GM18870 (cell line): Measurements from ENCODE around the gene TUBB.
"Not testable (repeated sequence)": the region's sequence is repeated elsewhere in the genome, so short reads cannot be mapped to it uniquely, and the experiment has no call there.

Experiments
- ATAC-seq: cut with Tn5 transposase; IDR thresholded peaks from one replicate; pipeline ENCODE4 v1.9.1; 2021; ENCODE audit warnings: moderate library complexity; ENCODE audit not compliant: unreplicated experiment

The TUBB gene

DNA sequence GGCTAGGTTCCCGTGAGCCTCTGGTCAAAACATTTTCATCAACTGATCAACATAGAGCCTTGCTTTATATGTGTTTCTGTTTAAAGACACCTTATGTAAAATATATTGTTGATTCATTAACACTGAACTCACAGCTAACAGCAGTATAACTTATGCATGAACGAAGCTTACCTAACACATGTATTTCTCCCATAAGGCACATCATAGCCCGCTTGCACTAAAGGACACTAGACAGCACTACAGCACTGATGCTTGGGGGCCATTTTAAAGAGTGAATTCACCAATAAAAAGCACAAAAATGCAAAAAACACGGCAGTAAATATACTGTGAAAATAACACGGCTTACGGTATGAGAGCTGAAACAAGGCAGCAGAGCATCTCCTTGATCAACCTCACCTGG lies 18.4 kb downstream of the TUBB start:
- no peak for ATAC-seq

DNA sequence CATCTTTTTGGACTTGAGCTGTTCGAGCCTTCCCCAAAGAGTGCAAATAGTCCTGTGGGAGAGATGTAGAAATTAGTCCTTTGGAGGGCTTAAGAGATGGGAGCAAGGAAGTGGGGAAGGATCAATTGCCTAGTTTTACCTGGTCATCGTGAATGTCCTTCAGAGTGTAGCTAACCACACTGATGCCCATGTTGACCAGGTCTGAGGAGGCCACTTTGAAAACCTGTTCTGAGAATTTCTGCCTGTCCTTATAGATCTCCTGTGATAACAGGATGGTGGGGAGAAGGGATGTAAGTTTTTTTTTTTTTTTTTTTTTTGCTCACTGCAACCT lies 20.4 kb downstream of the TUBB start:
- ATAC-seq: no peak

DNA sequence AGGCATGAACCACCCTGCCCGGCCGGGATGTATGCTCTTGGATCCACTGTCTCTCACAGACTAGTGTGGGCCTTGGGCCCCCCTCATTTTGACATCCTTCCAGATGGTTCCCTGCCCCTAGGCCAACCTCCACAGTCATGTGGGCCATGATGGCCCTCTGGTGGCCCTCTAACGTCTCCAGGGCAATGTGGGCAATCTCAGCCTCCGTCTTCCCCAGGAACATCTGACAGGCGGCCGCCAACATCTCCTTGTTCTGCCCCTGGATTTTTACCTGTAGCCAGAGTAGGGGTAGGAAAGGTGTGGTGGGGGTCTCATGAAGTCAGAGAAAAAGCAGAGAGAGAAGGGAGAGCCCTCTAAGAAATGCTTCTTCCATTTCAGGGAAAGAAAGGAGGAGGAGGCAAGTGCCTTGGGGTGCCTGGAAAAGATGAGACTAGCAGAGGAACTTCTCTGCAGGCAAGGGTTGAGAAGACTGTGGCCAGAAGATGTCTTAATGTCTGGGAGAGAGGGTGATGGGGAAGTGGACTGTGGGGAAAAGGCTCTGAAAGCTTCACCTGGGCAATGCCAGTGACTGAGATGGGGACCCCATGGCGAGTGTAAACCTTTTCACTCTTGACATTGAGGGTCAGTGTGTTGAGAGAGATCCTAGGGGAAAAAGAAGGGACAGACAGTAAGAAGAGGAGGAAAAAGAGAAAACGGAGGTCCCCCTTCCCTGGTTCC lies 21.1 kb downstream of the TUBB start:
- no peak for ATAC-seq

DNA sequence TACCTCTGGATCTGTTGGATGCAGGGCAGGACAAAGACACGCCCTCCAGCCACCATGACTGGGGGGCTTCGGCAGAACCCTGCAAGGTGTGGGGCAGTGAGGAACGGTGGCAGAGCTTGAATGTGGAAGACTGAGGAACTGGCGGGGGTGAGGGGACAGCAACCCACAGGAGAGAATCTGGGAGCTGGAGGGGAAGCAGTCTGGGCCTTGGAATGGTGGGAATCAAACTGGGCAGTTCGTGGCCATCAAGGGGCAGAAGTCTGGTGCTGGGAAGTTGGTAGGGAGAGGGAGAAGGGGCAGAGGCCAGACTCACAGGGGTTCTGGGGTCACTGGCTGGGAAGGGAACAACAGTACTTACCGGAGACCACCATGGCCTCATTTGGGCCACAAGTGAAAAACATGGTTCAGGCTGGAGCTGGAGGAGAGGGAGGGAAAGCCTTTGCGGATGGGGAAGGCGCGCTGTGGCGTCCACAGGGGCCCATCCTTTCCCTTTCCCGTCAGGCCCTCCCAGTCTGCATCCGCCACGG lies 21.7 kb downstream of the TUBB start:
- ATAC-seq: no peak

DNA sequence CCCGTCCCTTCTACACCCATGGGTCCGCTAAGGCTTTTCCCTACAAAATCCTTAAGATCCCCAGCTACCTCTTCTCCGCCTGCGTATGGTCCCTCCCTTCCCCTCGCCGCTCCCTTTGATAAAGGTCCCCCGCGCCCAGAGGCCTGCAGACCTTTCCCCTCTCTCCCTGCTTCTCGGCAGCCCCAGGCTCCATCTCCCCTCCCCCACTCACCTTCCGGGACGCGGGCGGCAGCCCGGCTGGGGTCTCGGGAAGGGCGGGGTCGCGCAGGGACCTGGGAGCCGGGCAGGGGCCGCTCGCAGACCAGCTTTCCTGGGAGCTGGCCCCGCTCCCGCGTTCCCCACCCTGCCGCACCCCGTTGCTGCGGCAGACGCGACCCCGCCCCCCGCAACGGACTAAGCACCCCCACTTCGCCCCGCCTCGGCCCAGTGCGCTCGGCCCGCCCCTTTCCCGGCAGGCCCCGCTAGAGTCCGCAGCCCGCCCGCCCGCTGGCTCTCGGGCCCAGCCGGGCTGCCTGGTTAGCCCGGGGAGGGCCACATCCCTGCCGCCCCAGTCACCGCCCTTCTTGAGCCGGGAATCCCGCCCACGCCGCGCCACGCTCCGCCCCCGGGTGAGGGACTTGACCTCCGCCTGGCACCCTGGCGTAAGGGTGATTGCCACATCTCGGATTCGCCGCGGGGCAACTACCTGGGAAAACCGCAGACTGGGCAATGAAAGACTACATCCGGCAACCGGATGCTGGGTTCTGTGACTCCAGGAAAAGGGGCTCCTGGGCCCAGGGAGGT lies 22.4 kb downstream of the TUBB start, which contains the start of gene FLOT1:
Gene FLOT1, minus strand, starts transcription at position 372 of the 783 bp plus-strand sequence. CDS start 498 bp downstream, outside the sequence.
- ATAC-seq: no peak

GRCh38 chr6:30743099-30744053 lies 23.2 kb downstream of the TUBB start:
- no peak for ATAC-seq

GRCh38 chr6:30744054-30744805 lies 24.1 kb downstream of the TUBB start, which contains the start of gene IER3:
IER3 (minus strand) TSS chr6:30744547; CDS start chr6:30744518, 29 bp downstream.
- no peak for ATAC-seq

DNA sequence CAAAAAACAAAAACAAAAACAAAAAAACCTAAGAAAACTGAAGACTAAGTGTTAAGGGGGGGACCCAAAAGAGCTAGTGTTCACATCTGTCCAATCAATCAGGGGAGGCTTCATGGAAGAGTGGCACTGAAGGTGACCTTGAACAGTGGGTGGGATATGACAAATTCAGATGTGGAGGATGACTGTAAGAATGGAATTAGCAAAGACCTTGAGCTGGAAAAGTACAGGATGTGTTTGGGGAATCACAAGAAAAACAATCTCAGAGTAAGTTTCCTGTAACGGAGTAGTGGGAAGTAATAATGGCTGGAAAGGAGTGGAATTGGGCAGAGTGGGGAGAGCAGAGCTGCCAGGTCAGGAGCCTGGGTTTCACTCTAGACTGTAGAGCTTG lies 27.1 kb downstream of the TUBB start:
- no peak for ATAC-seq

DNA sequence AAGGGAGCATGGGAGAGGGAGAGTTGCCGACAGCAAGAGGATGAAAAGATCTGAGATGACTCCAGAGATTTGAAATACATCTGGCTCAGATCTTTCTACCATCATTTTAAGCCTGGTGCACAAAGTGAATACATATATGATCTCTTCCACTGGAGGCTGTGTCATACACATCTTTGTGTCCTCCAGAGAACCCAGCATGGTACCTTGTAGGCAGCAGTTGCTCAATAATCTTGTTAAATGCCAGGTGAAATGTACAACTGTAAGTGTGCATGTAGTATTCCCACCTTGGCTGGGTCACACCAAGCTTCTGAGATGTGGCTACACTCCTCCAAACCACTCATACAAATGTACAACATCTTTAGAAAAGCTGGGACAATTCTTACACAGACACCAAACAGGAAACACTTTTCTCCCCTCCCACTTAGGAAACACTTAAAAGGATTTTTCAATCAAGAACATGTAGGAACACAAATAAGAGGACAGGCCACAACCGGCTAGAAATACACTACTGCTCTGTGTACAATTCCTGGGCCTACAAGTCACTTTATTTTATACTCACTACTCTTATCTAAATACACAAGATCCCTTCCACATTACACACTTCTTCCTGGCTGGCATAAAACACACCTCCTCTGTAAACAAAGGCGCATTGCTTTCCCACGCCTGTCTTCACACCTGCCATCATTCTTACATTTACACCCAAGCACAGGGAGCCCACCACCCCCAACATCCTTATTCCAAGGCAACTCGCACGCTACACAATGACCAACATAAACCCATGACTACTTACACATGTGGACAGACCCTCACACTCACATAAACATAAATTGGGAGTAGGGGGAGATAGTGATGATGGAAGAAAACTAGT lies 28.0 kb downstream of the TUBB start:
- no peak for ATAC-seq

GRCh38 chr6:30748851-30749540 lies 28.8 kb downstream of the TUBB start:
- ATAC-seq: no peak

- ATAC-seq: no peak
Observed at GRCh38 chr6:30749554-30750378, 29.6 kb downstream of the TUBB start.

GRCh38 chr6:30750379-30750668 lies 30.2 kb downstream of the TUBB start:
- ATAC-seq: no peak

- no peak for ATAC-seq
Observed at GRCh38 chr6:30752157-30752927, 32.2 kb downstream of the TUBB start.

DNA sequence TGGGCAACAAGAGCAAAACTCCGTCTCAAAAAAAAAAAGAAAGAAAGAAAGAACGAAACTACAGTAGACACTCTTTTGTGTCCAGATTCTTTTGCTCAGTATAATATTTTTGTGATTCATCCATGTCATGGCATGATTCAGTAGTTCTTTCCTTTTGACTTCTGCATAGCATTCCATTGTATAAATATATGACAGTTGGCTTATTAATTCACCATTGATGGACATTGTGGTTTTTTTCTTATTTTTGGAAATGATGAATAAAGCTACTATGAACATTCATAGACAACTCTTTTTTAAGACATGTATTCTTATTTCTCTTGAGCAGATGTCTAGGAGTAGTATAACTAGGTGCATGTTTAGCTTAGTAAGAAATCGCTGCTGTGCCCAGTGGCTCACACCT lies 34.5 kb downstream of the TUBB start:
- no peak for ATAC-seq

DNA sequence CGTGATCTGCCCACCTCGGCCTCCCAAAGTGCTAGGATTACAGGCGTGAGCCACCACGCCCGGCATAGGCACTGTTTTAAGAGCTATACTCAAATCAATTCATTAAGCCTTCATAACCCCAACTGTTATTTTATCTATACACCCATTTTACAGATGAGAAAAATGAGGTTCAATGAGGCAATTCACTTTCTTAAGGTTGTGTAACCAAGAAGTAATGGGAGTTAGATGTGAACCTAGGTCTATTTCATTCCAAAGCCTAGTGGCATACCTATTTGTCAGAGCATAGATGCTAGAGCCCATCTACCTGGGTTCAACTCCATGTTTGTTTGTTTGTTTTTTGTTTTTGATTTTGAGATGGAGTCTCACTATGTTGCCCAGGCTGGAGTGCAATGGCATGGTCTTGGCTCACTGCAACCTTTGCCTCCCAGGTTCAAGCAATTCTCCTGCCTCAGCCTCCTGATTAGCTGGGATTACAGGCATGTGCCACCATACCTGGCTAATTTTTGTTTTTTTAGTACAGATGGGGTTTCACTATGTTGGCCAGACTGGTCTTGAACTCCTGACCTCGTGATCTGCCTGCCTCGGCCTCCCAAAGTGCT lies 36.4 kb downstream of the TUBB start:
- ATAC-seq: not testable (repeated sequence)

- no peak for ATAC-seq
Observed at GRCh38 chr6:30757261-30757904, 37.2 kb downstream of the TUBB start.
